GM12801 (cell line): ENCODE results near the gene SAMD13.

ENCODE experiments used
- CTCF ChIP-seq: IDR thresholded peaks from one replicate; pipeline ENCODE4 v1.5.1; 2011; ENCODE audit warnings: control low read depth; ENCODE audit not compliant: insufficient read length; ENCODE audit errors: extremely low read depth

The SAMD13 gene

GRCh38 chr1:84259989-84260388 is 41.5 kb upstream of the SAMD13 start:
- TF ChIP-seq CTCF = no peak

- TF ChIP-seq CTCF = no peak
These were observed 40.5 kb upstream of the SAMD13 start for GRCh38 chr1:84260852-84261518.

GRCh38 chr1:84264961-84265360 is 36.5 kb upstream of the SAMD13 start:
- no peak for TF ChIP-seq CTCF

- TF ChIP-seq CTCF = no peak
These were observed 35.6 kb upstream of the SAMD13 start for GRCh38 chr1:84265867-84266266.

GRCh38 chr1:84266748-84267147 is 34.8 kb upstream of the SAMD13 start:
- TF ChIP-seq CTCF = no peak

GRCh38 chr1:84267476-84267875 is 34.0 kb upstream of the SAMD13 start:
- no peak for TF ChIP-seq CTCF

GRCh38 chr1:84268346-84268745 is 33.2 kb upstream of the SAMD13 start:
- no peak for TF ChIP-seq CTCF
